H1 (cell line): ENCODE measurements around the gene TACR2. TPM values are rescaled to one million over a fixed set of nuclear protein-coding genes. Genes with fewer than 3 reads are reported as not detected.
A peak's percentile ranks its signal among the peaks of the same experiment; 100 is the strongest.

Experiments
- CTCF ChIA-PET: fragments of 300-600 bp; sonication (Branson Sonifier 250); formaldehyde crosslinking; loops from one replicate; lab custom pipeline; 2021; ENCODE audit not compliant: partially characterized antibody; lab: Charles Lee
- POLR2A ChIA-PET: fragments of 300-600 bp; sonication (Branson Sonifier 250); formaldehyde crosslinking; loops from one replicate; lab custom pipeline; 2021; ENCODE audit warnings: inconsistent platforms; ENCODE audit not compliant: partially characterized antibody; lab: Charles Lee
- DNase-seq, 2 experiments: peaks; one replicate each; pipeline versions ENCODE4 v3.0.0 to v3.0.0-alpha.2; 2010 to 2022; ENCODE audit warnings: low spot score in 2 of 2, low read depth in 1 of 2, mixed read lengths in 1 of 2
- FAIRE-seq: peaks from 2 replicates; lab custom pipeline; 2011; peaks lifted over from hg19 to GRCh38; lab: Jason Lieb, UNC
- H2AFZ ChIP-seq: 2 replicates; pipeline ENCODE4 v1.8.1; 2012; ENCODE audit warnings: low read length, inconsistent platforms
- H2AK5ac ChIP-seq: 2 replicates; pipeline ENCODE4 v1.6.1; 2013; ENCODE audit warnings: low read depth, low read length
- H2BK120ac ChIP-seq: replicated peaks from 2 replicates; pipeline ENCODE3; 2013; ENCODE audit warnings: low read depth, low read length, inconsistent platforms
- H2BK12ac ChIP-seq: 2 replicates; pipeline ENCODE4 v1.6.1; 2013; ENCODE audit warnings: low read depth, low read length
- H2BK15ac ChIP-seq: 2 replicates; pipeline ENCODE4 v1.6.1; 2013; ENCODE audit warnings: low read length
- H2BK20ac ChIP-seq: 2 replicates; pipeline ENCODE4 v1.6.1; 2013; ENCODE audit warnings: low read length
- H2BK5ac ChIP-seq: 2 replicates; pipeline ENCODE4 v1.6.1; 2013; ENCODE audit warnings: low read depth, low read length
- H3K14ac ChIP-seq: 2 replicates; pipeline ENCODE4 v1.6.1; 2013; ENCODE audit warnings: inconsistent platforms; ENCODE audit not compliant: insufficient read length
- H3K18ac ChIP-seq: 2 replicates; pipeline ENCODE4 v1.6.1; 2013; ENCODE audit warnings: low read length; ENCODE audit errors: extremely low read depth
- H3K23ac ChIP-seq: 2 replicates; pipeline ENCODE4 v1.6.1; 2013; ENCODE audit warnings: inconsistent platforms; ENCODE audit not compliant: insufficient read length
- H3K23me2 ChIP-seq: 2 replicates; pipeline ENCODE4 v1.6.1; 2013; ENCODE audit warnings: low read depth, low read length
- H3K27ac ChIP-seq: 2 replicates; pipeline ENCODE4 v1.6.1; 2011; ENCODE audit warnings: low read depth, low read length, inconsistent platforms
- H3K27me3 ChIP-seq, 4 experiments: replicated peaks in 1 of 4; 1 replicate in 1 of 4; 2 replicates in 3 of 4; pipeline versions ENCODE4 v1.6.1 to v1.8.1; 2011 to 2013; ENCODE audit warnings: low read length in 3 of 4, mild to moderate bottlenecking in 3 of 4, inconsistent platforms in 2 of 4, mixed read lengths in 2 of 4, moderate library complexity in 1 of 4; ENCODE audit not compliant: control insufficient read depth in 3 of 4, insufficient read depth in 3 of 4; ENCODE audit errors: extremely low read depth in 1 of 4
- H3K36me3 ChIP-seq, 4 experiments: 2 replicates each; pipeline versions ENCODE4 v1.6.1 to v1.8.1; 2011 to 2013; ENCODE audit warnings: mild to moderate bottlenecking in 4 of 4, low read length in 3 of 4, moderate library complexity in 2 of 4, control low read depth in 1 of 4, inconsistent platforms in 1 of 4; ENCODE audit not compliant: insufficient read depth in 4 of 4, control insufficient read depth in 2 of 4
- H3K4ac ChIP-seq: replicated peaks from 2 replicates; pipeline ENCODE3; 2013; ENCODE audit warnings: low read length, low read depth, mixed read lengths, inconsistent platforms; ENCODE audit not compliant: insufficient read length
- H3K4me1 ChIP-seq, 4 experiments: replicated peaks in 1 of 4; 1 replicate in 1 of 4; 2 replicates in 3 of 4; pipeline versions ENCODE4 v1.6.1 to v1.8.1; 2011 to 2013; ENCODE audit warnings: low read length in 3 of 4, inconsistent platforms in 2 of 4, mixed read lengths in 1 of 4; ENCODE audit not compliant: insufficient read depth in 4 of 4, control insufficient read depth in 3 of 4
- H3K4me2 ChIP-seq, 2 experiments: 2 replicates each; pipeline versions ENCODE4 v1.6.1 to v1.8.1; 2011 to 2013; ENCODE audit warnings: low read depth in 2 of 2, low read length in 2 of 2, control low read depth in 1 of 2, inconsistent platforms in 1 of 2, mild to moderate bottlenecking in 1 of 2; ENCODE audit not compliant: insufficient read depth in 1 of 2
- H3K4me3 ChIP-seq, 4 experiments: fragments of 200-600, 300-600 bp in 1 of 4; sonication (generic), shearing (Covaris generic), sonication (Bioruptor Twin) in 1 of 4; 2 replicates each; pipeline versions ENCODE4 v1.5.1 to v1.8.1; 2011 to 2016; ENCODE audit warnings: low read length in 4 of 4, low read depth in 3 of 4, control low read depth in 2 of 4, inconsistent platforms in 2 of 4, mild to moderate bottlenecking in 2 of 4, mixed read lengths in 1 of 4, moderate library complexity in 1 of 4; ENCODE audit not compliant: insufficient read depth in 2 of 4; ENCODE audit errors: extremely low read depth in 1 of 4
- H3K56ac ChIP-seq: replicated peaks from 2 replicates; pipeline ENCODE3; 2013; ENCODE audit warnings: low read depth, mild to moderate bottlenecking, mixed read lengths, low read length, inconsistent platforms; ENCODE audit not compliant: insufficient read length
- H3K79me1 ChIP-seq: 2 replicates; pipeline ENCODE4 v1.6.1; 2013; ENCODE audit warnings: low read depth, low read length, control low read depth
- H3K79me2 ChIP-seq, 2 experiments: 2 replicates each; pipeline versions ENCODE4 v1.6.1 to v1.8.1; 2012 to 2013; ENCODE audit warnings: low read length in 2 of 2, mild to moderate bottlenecking in 2 of 2, inconsistent platforms in 1 of 2; ENCODE audit not compliant: insufficient read depth in 2 of 2, control insufficient read depth in 1 of 2
- H3K9ac ChIP-seq, 4 experiments: replicated peaks in 1 of 4; 1 replicate in 1 of 4; 2 replicates in 3 of 4; pipeline versions ENCODE4 v1.6.1 to v1.8.1; 2011 to 2013; ENCODE audit warnings: low read depth in 3 of 4, low read length in 3 of 4, control low read depth in 2 of 4, mild to moderate bottlenecking in 2 of 4, moderate library complexity in 2 of 4, inconsistent platforms in 1 of 4; ENCODE audit errors: extremely low read depth in 1 of 4
- H3K9me3 ChIP-seq, 2 experiments: 2 replicates each; pipeline versions ENCODE4 v1.6.1 to v1.8.1; 2012 to 2013; ENCODE audit warnings: mild to moderate bottlenecking in 2 of 2, moderate library complexity in 2 of 2, control low read depth in 1 of 2, inconsistent platforms in 1 of 2, low read depth in 1 of 2, low read length in 1 of 2, mixed read lengths in 1 of 2; ENCODE audit not compliant: insufficient read depth in 2 of 2
- H4K20me1 ChIP-seq, 2 experiments: replicated peaks in 1 of 2; 2 replicates each; pipeline versions ENCODE3 to v1.8.1; 2011 to 2013; ENCODE audit warnings: inconsistent platforms in 2 of 2, low read length in 2 of 2, mild to moderate bottlenecking in 1 of 2; ENCODE audit not compliant: insufficient read depth in 2 of 2, control insufficient read depth in 1 of 2
- H4K5ac ChIP-seq: 2 replicates; pipeline ENCODE4 v1.6.1; 2013; ENCODE audit warnings: low read length, low read depth, mixed read lengths, inconsistent platforms; ENCODE audit not compliant: insufficient read length
- H4K8ac ChIP-seq: 2 replicates; pipeline ENCODE4 v1.8.0; 2013; ENCODE audit warnings: mild to moderate bottlenecking, moderate library complexity, low read length, inconsistent platforms; ENCODE audit not compliant: insufficient read depth; ENCODE audit errors: extremely low read depth
- H4K91ac ChIP-seq: replicated peaks from 2 replicates; pipeline ENCODE3; 2013; ENCODE audit warnings: low read length, mixed read lengths, inconsistent platforms; ENCODE audit not compliant: insufficient read length
- BACH1 ChIP-seq: IDR thresholded peaks from 2 replicates; pipeline ENCODE4 v1.6.1; 2012; ENCODE audit warnings: low read length, improper control_type of control experiment
- JUND ChIP-seq: IDR thresholded peaks from 2 replicates; pipeline ENCODE4 v1.6.1; 2011; ENCODE audit warnings: mild to moderate bottlenecking, improper control_type of control experiment, low read length
- KDM5A ChIP-seq: fragments of 200-600 bp; IDR thresholded peaks from 2 replicates; pipeline ENCODE4 v1.7.1; 2012; ENCODE audit warnings: mild to moderate bottlenecking, low read length, inconsistent platforms, mixed read lengths
- TAF7 ChIP-seq: optimal IDR thresholded peaks from 2 replicates; pipeline ENCODE3; 2011; ENCODE audit warnings: low read depth, mild to moderate bottlenecking, inconsistent platforms, low read length, moderate library complexity, borderline replicate concordance
- YY1 ChIP-seq: IDR thresholded peaks from 2 replicates; pipeline ENCODE4 v1.6.1; 2011; ENCODE audit warnings: low read depth, mild to moderate bottlenecking, low read length
- WGBS, 2 experiments: shearing (Covaris generic) in 1 of 2; methylation state at CpG; one replicate each; pipeline versions ENCODE4 v1.1.6 to v1.1.7; 2013 to 2015; ENCODE audit warnings: low lambda C conversion rate in 2 of 2, mixed read lengths in 2 of 2, inconsistent platforms in 1 of 2, low coverage in 1 of 2, missing lambda C conversion rate in 1 of 2; ENCODE audit not compliant: insufficient replicate concordance in 2 of 2, insufficient coverage in 1 of 2, insufficient read length in 1 of 2; ENCODE audit errors: extremely low coverage in 1 of 2, missing lambda C conversion rate in 1 of 2; 5-methylcytosine and 5-hydroxymethylcytosine counted together
- long read RNA-seq, 2 experiments: library from RNA in 1 of 2; library from capped mRNA in 1 of 2; stranded (forward); transcript quantifications; one replicate each; pipeline ENCODE4 v2.0.0, GENCODE V29; 2021; ENCODE audit warnings: inconsistent platforms in 1 of 2
- polyA minus RNA-seq, 3 experiments: library from RNA; depleted of rRNA, polyadenylated mRNA; stranded (reverse); fragments of >200 nt; gene quantifications; 1 replicate in 2 of 3; 2 replicates in 1 of 3; pipeline ENCODE4 v1.2.3, GENCODE V29; 2011
- polyA plus RNA-seq, 7 experiments: library from polyadenylated mRNA; depleted of rRNA in 3 of 7; stranded (reverse) in 5 of 7; unstranded in 2 of 7; fragments of >200 nt in 5 of 7; fragments of 200-250 nt in 2 of 7; gene quantifications; 1 replicate in 5 of 7; 2 replicates in 1 of 7; 4 replicates in 1 of 7; pipeline versions ENCODE4 v1.2.1 to v1.2.3, GENCODE V29; 2011 to 2013; ENCODE audit warnings: missing spikeins in 2 of 7, mixed read lengths in 2 of 7
- total RNA-seq: library from RNA; stranded (reverse); fragmentation: NEBNext Ultra II Directional; extraction: Animal tissue kit (Norgen Biotek cat#: 25700); gene quantifications from 2 replicates; pipeline ENCODE4 v1.2.1, GENCODE V29; 2021

The TACR2 gene
- total RNA-seq (not detected in 2 replicates), polyA plus RNA-seq (2011; rRNA removed) (0.06 TPM in 1 of 2 replicates, not detected in the other), polyA minus RNA-seq (2011; rRNA and poly(A)+ RNA removed) (not detected in 2 replicates)
- 0.06 TPM for polyA plus RNA-seq (2011; cell fraction: cytosol; rRNA removed)
- 0.06 TPM for polyA plus RNA-seq (2011; cell fraction: nucleus; rRNA removed)
- polyA plus RNA-seq (2012, experiment 1 of 2) = 0.13 to 0.33 TPM (median 0.20 TPM) in 4 replicates
- not detected for polyA plus RNA-seq (2012, experiment 2 of 2)
- 0.04 TPM for polyA plus RNA-seq (2013, experiment 1 of 2)
- 0.04 TPM for polyA plus RNA-seq (2013, experiment 2 of 2)
- not detected for polyA minus RNA-seq (2011; cell fraction: cytosol; rRNA and poly(A)+ RNA removed)
- not detected for polyA minus RNA-seq (2011; cell fraction: nucleus; rRNA and poly(A)+ RNA removed)
- long read RNA-seq, experiment 1 = 0 reads
- long read RNA-seq, experiment 2 = 0 reads

- no peaks in the 10 kb centered on the region for H3K79me1 ChIP-seq
- H3K4me1 ChIP-seq = no peaks in the 10 kb centered on the region; a peak in 2 of 7 replicates
- H2BK120ac ChIP-seq = no peak within 1 kb of the TSS
- no peak within 1 kb of the TSS for H3K18ac ChIP-seq
- H3K23ac ChIP-seq = no peak within 1 kb of the TSS
- no peaks in the 10 kb centered on the region for H3K9me3 ChIP-seq
- POLR2A ChIA-PET = interaction anchor here (0.8 kb wide), 1 partner anchor 295 kb away, joined by 4 read pairs; no protein-coding TSS in a partner anchor
- no peak within 1 kb of the TSS; a peak in 1 of 7 replicates for H3K9ac ChIP-seq
- no peak for DNase-seq
- no peak within 1 kb of the TSS for H3K56ac ChIP-seq
- H2AK5ac ChIP-seq = no peak within 1 kb of the TSS
- H2AFZ ChIP-seq = no peak within 1 kb of the TSS
- H2BK12ac ChIP-seq = no peak within 1 kb of the TSS
- no peak within 1 kb of the TSS for H4K5ac ChIP-seq
- no peak within 1 kb of the TSS for H3K27ac ChIP-seq
- H4K20me1 ChIP-seq = no peaks in the 10 kb centered on the region
- H2BK20ac ChIP-seq = no peak within 1 kb of the TSS
- H2BK5ac ChIP-seq = peak within 1 kb of the TSS; percentile 52; the same call in 1 of the 2 replicates
- no peak within 1 kb of the TSS for H2BK15ac ChIP-seq
- FAIRE-seq = no peak
- H3K36me3 ChIP-seq = no peaks in the 10 kb centered on the region
- no peaks in the 10 kb centered on the region for H3K23me2 ChIP-seq
- 84% methylated on average over 6 of the region's 10 CpGs; no CpG with 5 or more reads in 1 of the 2 experiments for WGBS, 2 experiments
- no peak within 1 kb of the TSS for H4K91ac ChIP-seq
- no peaks in the 10 kb centered on the region for H3K27me3 ChIP-seq
- no peak within 1 kb of the TSS for H3K14ac ChIP-seq
- H3K4ac ChIP-seq = no peak within 1 kb of the TSS
- no peak for TF ChIP-seq YY1
- no peak for TF ChIP-seq KDM5A
- no peak for TF ChIP-seq JUND
- no peak for TF ChIP-seq TAF7
- no peak for TF ChIP-seq BACH1
- H3K4me3 ChIP-seq = no peak within 1 kb of the TSS
- peak within 1 kb of the TSS; percentile 1 for H4K8ac ChIP-seq
- CTCF ChIA-PET = interaction anchor here (0.9 to 4.3 kb wide), 6 partner anchors 9 to 239 kb away, joined by 3 to 18 read pairs (median 4); no protein-coding TSS in a partner anchor
- H3K79me2 ChIP-seq = no peaks in the 10 kb centered on the region
- no peak within 1 kb of the TSS for H3K4me2 ChIP-seq
Measured at GRCh38 chr10:69416695-69417094, at the start of gene TACR2. TACR2 (minus strand) TSS chr10:69416918; CDS start chr10:69416323, 595 bp downstream.
